T follicular helper cell (primary cell): ENCODE results near the gene ALDH1A1.

ENCODE experiments used
- DNase-seq: peaks from one replicate; pipeline ENCODE4 v3.0.0-alpha.2; 2020; ENCODE audit warnings: low read depth
- total RNA-seq, 2 experiments: gene quantifications; one replicate each; lab custom pipeline; 2026; lab: John Stamatoyannopoulos, UW

ALDH1A1 gene
- 0 to 0.04 reads per million in 2 experiments for total RNA-seq

- DNase-seq = no peak
Observed at GRCh38 chr9:72952914-72953313, at the start of gene ALDH1A1. Gene ALDH1A1, minus strand, starts transcription at chr9:72953053. Its CDS starts 53 bp downstream, at chr9:72953000.

GRCh38 chr9:73001860-73002259 is 49.0 kb upstream of the ALDH1A1 start:
- DNase-seq = no peak

GRCh38 chr9:72998363-72998762 is 45.5 kb upstream of the ALDH1A1 start:
- DNase-seq = no peak

- DNase-seq = no peak
Observed at GRCh38 chr9:72997387-72997995, 44.6 kb upstream of the ALDH1A1 start.

- no peak for DNase-seq
Observed at GRCh38 chr9:72996684-72997314, 43.9 kb upstream of the ALDH1A1 start.

GRCh38 chr9:72996114-72996513 is 43.3 kb upstream of the ALDH1A1 start:
- DNase-seq = no peak

GRCh38 chr9:72995131-72996024 is 42.5 kb upstream of the ALDH1A1 start:
- DNase-seq = no peak

GRCh38 chr9:72991772-72992171 is 38.9 kb upstream of the ALDH1A1 start:
- DNase-seq = no peak

- no peak for DNase-seq
Observed at GRCh38 chr9:72990397-72991182, 37.7 kb upstream of the ALDH1A1 start.

GRCh38 chr9:72986522-72987116 is 33.8 kb upstream of the ALDH1A1 start:
- no peak for DNase-seq

- DNase-seq = no peak
Observed at GRCh38 chr9:72985746-72986145, 32.9 kb upstream of the ALDH1A1 start.

- DNase-seq = no peak
Observed at GRCh38 chr9:72984991-72985390, 32.1 kb upstream of the ALDH1A1 start.

- no peak for DNase-seq
Observed at GRCh38 chr9:72984226-72984947, 31.5 kb upstream of the ALDH1A1 start.

GRCh38 chr9:72983512-72984225 is 30.8 kb upstream of the ALDH1A1 start:
- no peak for DNase-seq

- DNase-seq = no peak
Observed at GRCh38 chr9:72983056-72983455, 30.2 kb upstream of the ALDH1A1 start.

GRCh38 chr9:72982146-72982799 is 29.4 kb upstream of the ALDH1A1 start:
- no peak for DNase-seq

- no peak for DNase-seq
Observed at GRCh38 chr9:72981433-72981832, 28.6 kb upstream of the ALDH1A1 start.

- DNase-seq = no peak
Observed at GRCh38 chr9:72980600-72981265, 27.9 kb upstream of the ALDH1A1 start.

- no peak for DNase-seq
Observed at GRCh38 chr9:72980183-72980582, 27.3 kb upstream of the ALDH1A1 start.
